B cell (primary cell): Measurements from ENCODE around the gene ITPR1. TPM values are rescaled to one million over a fixed set of nuclear protein-coding genes. Genes with fewer than 3 reads are reported as not detected.

Experiments
- ATAC-seq: fragments of 200-7000 bp; cut with Tn5 transposase; one replicate; pipeline ENCODE4 v1.10.0; 2021; ENCODE audit warnings: low read depth, mild to moderate bottlenecking, moderate number of reproducible peaks, moderate library complexity
- CTCF ChIA-PET: fragments of 350-600 bp; sonication (Branson Sonifier 250); formaldehyde crosslinking; loops from one replicate; lab custom pipeline; 2021; ENCODE audit warnings: antibody characterized with exemption, inconsistent platforms; lab: Charles Lee
- POLR2A ChIA-PET: fragments of 350-600 bp; sonication (Branson Sonifier 250); formaldehyde crosslinking; loops from one replicate; lab custom pipeline; 2021; ENCODE audit warnings: antibody characterized with exemption; lab: Charles Lee
- DNase-seq: peaks from one replicate; pipeline ENCODE4 v3.0.0; 2013
- H2AFZ ChIP-seq: 2 replicates; pipeline ENCODE4 v1.6.1; 2012; ENCODE audit warnings: mild to moderate bottlenecking, low read depth, low read length; ENCODE audit not compliant: insufficient read depth, poor library complexity, severe bottlenecking
- H3K27ac ChIP-seq, 2 donors: 1 replicate in 1 of 2; 2 replicates in 1 of 2; pipeline ENCODE4 v1.5.1; 2012 to 2013; ENCODE audit warnings: low read length in 2 of 2, mild to moderate bottlenecking in 2 of 2, moderate library complexity in 1 of 2
- H3K27me3 ChIP-seq, 4 experiments: fragments of 200-600 bp in 1 of 4; sonication (generic) in 1 of 4; replicated peaks in 1 of 4; 1 replicate in 2 of 4; 2 replicates in 2 of 4; pipeline versions ENCODE4 v1.6.1 to v1.7.0; 2013 to 2016; ENCODE audit warnings: low read length in 3 of 4, mild to moderate bottlenecking in 2 of 4, mixed read lengths in 1 of 4, moderate library complexity in 1 of 4; ENCODE audit not compliant: insufficient read depth in 4 of 4, control insufficient read depth in 3 of 4; ENCODE audit errors: control extremely low read depth in 1 of 4
- H3K36me3 ChIP-seq, 2 experiments: replicated peaks in 1 of 2; 1 replicate in 1 of 2; 2 replicates in 1 of 2; pipeline versions ENCODE4 v1.6.1 to v1.7.1; 2013; ENCODE audit warnings: low read length in 1 of 2; ENCODE audit not compliant: insufficient read depth in 2 of 2, control insufficient read depth in 1 of 2; ENCODE audit errors: control extremely low read depth in 1 of 2, extremely low read depth in 1 of 2
- H3K4me1 ChIP-seq, 2 donors: fragments of 200-600 bp in 1 of 2; sonication (generic) in 1 of 2; 1 replicate in 1 of 2; 2 replicates in 1 of 2; pipeline versions ENCODE4 v1.5.1 to v1.6.1; 2013 to 2017; ENCODE audit warnings: low read length in 2 of 2; ENCODE audit not compliant: control insufficient read depth in 2 of 2, insufficient read depth in 2 of 2
- H3K4me2 ChIP-seq: replicated peaks from 2 replicates; pipeline ENCODE3; 2012; ENCODE audit warnings: mild to moderate bottlenecking, low read depth, low read length; ENCODE audit not compliant: poor library complexity, severe bottlenecking
- H3K4me3 ChIP-seq, 5 experiments: fragments of 200-600 bp in 1 of 5; sonication (generic) in 1 of 5; 1 replicate in 3 of 5; 2 replicates in 2 of 5; pipeline versions ENCODE4 v1.5.1 to v1.7.0; 2011 to 2016; ENCODE audit warnings: low read length in 4 of 5, mild to moderate bottlenecking in 4 of 5, low read depth in 2 of 5, control low read depth in 1 of 5, moderate library complexity in 1 of 5; ENCODE audit not compliant: insufficient read depth in 1 of 5; ENCODE audit errors: control extremely low read depth in 1 of 5, extremely low read depth in 1 of 5
- H3K79me2 ChIP-seq: fragments of 200-600 bp; sonication (generic); one replicate; pipeline ENCODE4 v1.6.0; 2016; ENCODE audit warnings: low read length; ENCODE audit not compliant: control insufficient read depth, insufficient read depth
- H3K9ac ChIP-seq: fragments of 200-600 bp; sonication (generic); 2 replicates; pipeline ENCODE4 v1.6.1; 2017; ENCODE audit warnings: mild to moderate bottlenecking, low read length, moderate library complexity
- H3K9me3 ChIP-seq, 3 donors: one replicate each; pipeline versions ENCODE4 v1.6.1 to v1.7.1; 2013; ENCODE audit warnings: low read length in 2 of 3; ENCODE audit not compliant: control insufficient read depth in 2 of 3, insufficient read depth in 1 of 3; ENCODE audit errors: control extremely low read depth in 1 of 3
- H4K20me1 ChIP-seq: 2 replicates; pipeline ENCODE4 v1.6.0; 2012; ENCODE audit warnings: mild to moderate bottlenecking, low read length; ENCODE audit not compliant: insufficient read depth, control insufficient read depth, poor library complexity, severe bottlenecking
- H3K27ac Mint-ChIP-seq: one replicate; pipeline ENCODE4 v1.8.0; 2021; ENCODE audit warnings: mixed read lengths
- H3K27me3 Mint-ChIP-seq: one replicate; pipeline ENCODE4 v1.8.0; 2021; ENCODE audit warnings: mixed read lengths
- H3K4me1 Mint-ChIP-seq: one replicate; pipeline ENCODE4 v1.8.0; 2021; ENCODE audit warnings: mixed read lengths
- H3K4me3 Mint-ChIP-seq: one replicate; pipeline ENCODE4 v1.8.0; 2021; ENCODE audit warnings: mixed read lengths
- H3K9me3 Mint-ChIP-seq: one replicate; pipeline ENCODE4 v1.8.0; 2022; ENCODE audit warnings: mixed read lengths; ENCODE audit not compliant: insufficient read depth
- CTCF ChIP-seq: fragments of 200-600 bp; IDR thresholded peaks from one replicate; pipeline ENCODE4 v1.8.0; 2022; ENCODE audit warnings: antibody characterized with exemption, mild to moderate bottlenecking
- EZH2 ChIP-seq: IDR thresholded peaks from 2 replicates; pipeline ENCODE4 v1.6.1; 2012; ENCODE audit warnings: borderline replicate concordance, low read depth, mild to moderate bottlenecking, moderate library complexity, low read length; ENCODE audit not compliant: insufficient read depth, poor library complexity, severe bottlenecking
- WGBS: methylation state at CpG from one replicate; pipeline ENCODE4 v1.1.5; 2013; ENCODE audit warnings: missing lambda C conversion rate; ENCODE audit not compliant: insufficient coverage; 5-methylcytosine and 5-hydroxymethylcytosine counted together
- intact Hi-C: fragments of 100-400 bp; cut with micrococcal nuclease; formaldehyde crosslinking; loops from one replicate; pipeline ENCODE4 v1.10.0; 2022
- polyA plus RNA-seq: library from polyadenylated mRNA; depleted of rRNA; stranded (reverse); fragments of >200 nt; gene quantifications from 2 replicates; pipeline ENCODE4 v1.2.3, GENCODE V29; 2012
- total RNA-seq, 2 donors: library from RNA; stranded (reverse); fragments of 120-200 nt in 1 of 2; gene quantifications; 1 replicate in 1 of 2; 2 replicates in 1 of 2; pipeline versions ENCODE4 v1.2.3 to v1.2.4, GENCODE V29; 2013 to 2022

ITPR1 gene
- total and polyA plus RNA-seq, 2 donors (not counting 1 experiment from before 2014, with no cell fraction given): 64.0 to 332 TPM

- TF ChIP-seq EZH2 (no peak), CTCF (no peak)
- no peaks in the 10 kb centered on the region for H3K27me3 ChIP-seq
- H3K4me3 ChIP-seq: no peak overlapping the region
- ATAC-seq (no peak), DNase-seq (no peak)
- CTCF ChIA-PET: interaction anchor here (1.2 to 9.5 kb wide), 2 partner anchors 11 to 16 kb away, joined by 3 to 66 read pairs; partner anchors contain the start of gene ITPR1
- Mint-ChIP-seq H3K4me3 (no peak overlapping the region), H3K27me3 (no peaks in the 10 kb centered on the region), H3K4me1 (peaks cover 93% of the 10 kb centered on the region), H3K27ac (peak overlapping the region; percentile 83), H3K9me3 (no peaks in the 10 kb centered on the region)
- peak overlapping the region; percentile 2 to 81 for H3K27ac ChIP-seq
- H3K4me1 ChIP-seq: peaks cover 77 to 86% of the 10 kb centered on the region in 2 donors
- POLR2A ChIA-PET: interaction anchor here (1.2 kb wide), 1 partner anchor 14 kb away, joined by 3 read pairs; no protein-coding TSS in a partner anchor
- peaks cover 4 to 25% of the 10 kb centered on the region in 2 experiments for H3K36me3 ChIP-seq
- H3K4me2 ChIP-seq: no peak overlapping the region
- H3K9ac ChIP-seq: no peak overlapping the region
- peaks cover 46% of the 10 kb centered on the region for H4K20me1 ChIP-seq
- no peaks in the 10 kb centered on the region for H3K9me3 ChIP-seq
- intact Hi-C loops: no loop called here
- no peak overlapping the region for H2AFZ ChIP-seq
- H3K79me2 ChIP-seq: peaks cover 100% of the 10 kb centered on the region
These were observed 15.9 kb downstream of the ITPR1 start for GRCh38 chr3:4509043-4509442.

- Histone ChIP-seq H3K9me3 (no peaks in the 10 kb centered on the region), H3K36me3 (peaks cover 5 to 28% of the 10 kb centered on the region in 2 experiments), H3K27me3 (no peaks in the 10 kb centered on the region), H2AFZ (no peak overlapping the region), H4K20me1 (peaks cover 58% of the 10 kb centered on the region), H3K27ac (peak overlapping the region in 1 of 2 donors; percentile 81), H3K4me3 (no peak overlapping the region), H3K4me2 (no peak overlapping the region), H3K79me2 (peaks cover 100% of the 10 kb centered on the region), H3K9ac (no peak overlapping the region), H3K4me1 (peaks cover 77 to 82% of the 10 kb centered on the region in 2 donors)
- intact Hi-C loops: loop anchor here (2.0 kb wide), 1 partner anchor 15 kb away; no protein-coding TSS in a partner anchor
- no peaks in the 10 kb centered on the region for H3K27me3 Mint-ChIP-seq
- CTCF ChIA-PET: interaction anchor here (9.5 kb wide), 1 partner anchor 17 kb away, joined by 66 read pairs; the partner anchor contains the start of gene ITPR1
- TF ChIP-seq EZH2 (no peak), CTCF (no peak)
- H3K27ac Mint-ChIP-seq: peak overlapping the region; percentile 72
- H3K4me1 Mint-ChIP-seq: peaks cover 89% of the 10 kb centered on the region
- DNase-seq: no peak
- H3K9me3 Mint-ChIP-seq: no peaks in the 10 kb centered on the region
- whole genome bisulfite sequencing: 97% methylated on average over 4 of the region's 5 CpGs
- POLR2A ChIA-PET: interaction anchor here (1.2 kb wide), 1 partner anchor 15 kb away, joined by 3 read pairs; no protein-coding TSS in a partner anchor
- ATAC-seq: no peak
- no peak overlapping the region for H3K4me3 Mint-ChIP-seq
These were observed 17.0 kb downstream of the ITPR1 start for GRCh38 chr3:4509983-4510755.
